Measurements from ENCODE around the gene FTO.

The FTO gene

DNA sequence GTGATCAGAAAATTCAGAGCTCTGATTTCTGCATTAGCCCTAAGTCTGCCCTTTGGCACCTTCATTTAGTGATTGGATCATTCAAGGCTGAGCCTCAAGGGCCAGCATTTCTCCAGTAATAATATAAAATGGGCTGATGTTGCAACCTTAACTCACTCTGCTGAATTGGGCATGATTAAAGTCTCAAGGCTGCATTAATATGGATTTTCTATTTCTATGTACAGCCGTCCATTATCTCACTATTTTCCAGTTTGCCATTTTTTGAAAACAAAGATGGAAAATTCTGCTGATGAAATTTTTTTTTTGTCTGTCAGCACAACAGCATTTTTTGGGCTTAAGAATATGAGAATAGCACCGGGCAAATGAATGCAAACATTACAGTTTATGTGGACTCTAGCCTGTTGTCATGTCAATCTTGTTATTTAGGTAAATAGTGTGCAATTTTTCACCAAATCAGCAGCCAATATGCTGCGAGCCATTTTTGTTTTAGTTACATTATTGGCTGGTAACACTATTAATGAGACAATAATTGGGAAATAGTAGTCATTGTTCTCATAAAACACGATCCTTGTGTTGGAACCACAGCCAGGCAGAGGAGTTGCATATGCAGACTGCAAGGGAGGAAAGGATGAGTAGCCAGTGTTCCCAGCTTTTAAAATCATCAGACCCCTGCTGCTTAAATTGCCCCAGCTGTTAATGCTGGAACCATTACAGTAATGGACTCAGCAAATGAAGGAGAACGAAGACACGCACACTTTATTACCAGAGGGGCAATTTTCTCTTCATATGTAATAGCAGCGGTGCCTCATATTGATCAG is 10.5 kb downstream of the FTO start:
- H3K4me3 ChIP-seq (replicated peaks in 1 of 2; ENCODE audit: low read depth in 2 of 2, low read length in 2 of 2): no peak overlapping the region
- peak; percentile 39 to 43 for DNase-seq (ENCODE audit: low read depth in 2 of 2)
- no peak for TF ChIP-seq CTCF (IDR thresholded peaks at IDR 0.05; ENCODE audit: low read depth, low read length)

DNA sequence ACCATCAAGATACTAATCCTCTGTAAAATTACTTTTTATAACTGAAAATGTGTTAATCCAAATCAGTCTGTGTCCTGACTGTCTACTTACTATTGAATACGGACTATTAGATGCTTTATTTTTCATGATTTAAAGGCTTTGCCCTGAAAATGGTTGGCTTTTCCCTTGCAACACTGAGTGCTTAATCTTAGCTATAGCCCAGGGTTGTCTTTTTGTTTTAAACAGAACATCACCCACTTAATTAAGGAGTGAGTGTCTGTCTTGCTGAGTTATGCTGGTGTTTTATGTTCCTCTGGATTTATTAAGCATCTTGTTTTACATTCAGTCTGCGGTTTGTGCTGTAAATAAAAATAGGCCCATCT is 11.0 kb downstream of the FTO start:
- no peak for TF ChIP-seq CTCF (IDR thresholded peaks at IDR 0.05; ENCODE audit: low read depth, low read length)
- H3K4me3 ChIP-seq (replicated peaks in 1 of 2; ENCODE audit: low read depth in 2 of 2, low read length in 2 of 2): no peak overlapping the region
- no peak for DNase-seq (ENCODE audit: low read depth in 2 of 2)

DNA sequence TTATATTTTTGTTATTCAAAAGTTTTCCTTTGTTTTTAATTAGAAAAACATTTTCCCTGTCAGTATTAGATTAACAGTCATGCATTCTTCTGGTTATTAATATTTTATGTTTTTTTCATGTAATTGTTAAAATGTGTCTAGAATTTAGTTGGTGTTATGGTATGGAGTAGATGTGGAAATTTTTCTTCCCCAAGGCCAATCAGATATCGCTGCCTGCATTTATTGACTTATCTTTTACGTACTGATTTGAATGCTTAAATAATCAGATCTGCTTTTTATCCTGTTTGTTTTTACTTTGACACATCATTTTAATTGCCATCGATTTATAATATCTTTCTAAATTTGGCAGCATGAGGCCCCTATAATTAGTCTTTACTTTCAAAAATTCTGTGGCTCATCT is 13.6 kb downstream of the FTO start:
- TF ChIP-seq CTCF (IDR thresholded peaks at IDR 0.05; ENCODE audit: low read depth, low read length): no peak
- DNase-seq (ENCODE audit: low read depth in 2 of 2): no peak
- H3K4me3 ChIP-seq (replicated peaks in 1 of 2; ENCODE audit: low read depth in 2 of 2, low read length in 2 of 2): no peak overlapping the region

- H3K4me3 ChIP-seq (replicated peaks in 1 of 2; ENCODE audit: low read depth in 2 of 2, low read length in 2 of 2): no peak overlapping the region
- no peak for DNase-seq (ENCODE audit: low read depth in 2 of 2)
- no peak for TF ChIP-seq CTCF (IDR thresholded peaks at IDR 0.05; ENCODE audit: low read depth, low read length)
These were observed 17.1 kb downstream of the FTO start for GRCh38 chr16:53721017-53721416.

GRCh38 chr16:53726625-53727024 is 22.7 kb downstream of the FTO start:
- no peak overlapping the region for H3K4me3 ChIP-seq (replicated peaks in 1 of 2; ENCODE audit: low read depth in 2 of 2, low read length in 2 of 2)
- no peak for TF ChIP-seq CTCF (IDR thresholded peaks at IDR 0.05; ENCODE audit: low read depth, low read length)
- peak in 1 of 2 donors; percentile 11 for DNase-seq (ENCODE audit: low read depth in 2 of 2)

DNA sequence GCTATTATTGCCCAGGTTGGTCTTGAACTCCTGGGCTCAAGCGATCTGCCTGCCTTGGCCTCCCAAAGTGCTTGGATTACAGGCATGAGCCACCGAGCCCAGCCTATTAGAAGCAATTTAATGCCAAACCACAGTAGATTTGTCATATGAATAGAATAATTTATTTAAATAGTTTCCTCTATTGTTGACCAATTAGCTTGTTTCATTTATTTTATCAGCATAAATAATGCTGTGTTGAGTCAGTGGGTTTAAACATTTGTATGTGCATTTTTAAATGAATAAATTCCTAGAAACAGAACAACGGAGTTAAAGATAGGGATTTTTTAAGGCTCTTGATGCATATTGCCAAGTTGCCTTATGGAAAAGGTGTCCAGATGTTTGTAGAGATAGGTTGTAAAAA is 26.7 kb downstream of the FTO start:
- DNase-seq (ENCODE audit: low read depth in 2 of 2): no peak
- no peak overlapping the region for H3K4me3 ChIP-seq (replicated peaks in 1 of 2; ENCODE audit: low read depth in 2 of 2, low read length in 2 of 2)
- no peak for TF ChIP-seq CTCF (IDR thresholded peaks at IDR 0.05; ENCODE audit: low read depth, low read length)
